ENCODE measurements around the gene TFEB. TPM values are rescaled to one million over a fixed set of nuclear protein-coding genes. Genes with fewer than 3 reads are reported as not detected.

The TFEB gene
- total RNA-seq, 1 experiment from 2014 or later: 7.3 TPM

- no peak for DNase-seq
- Histone ChIP-seq H3F3A (ENCODE audit: insufficient read depth, low read depth) (no peaks in the 10 kb centered on the region), H2AFZ (no peak overlapping the region), H3K9me3 (ENCODE audit: insufficient read depth, low read depth) (no peaks in the 10 kb centered on the region), H3K36me3 (ENCODE audit: low read depth) (no peaks in the 10 kb centered on the region), H3K79me2 (ENCODE audit: low read depth) (no peaks in the 10 kb centered on the region), H4K20me1 (ENCODE audit: insufficient read depth) (no peaks in the 10 kb centered on the region), H3K4me3 (no peak overlapping the region), H3K27ac (no peak overlapping the region), H3K27me3 (ENCODE audit: insufficient read depth, low read depth) (no peaks in the 10 kb centered on the region), H3K9me2 (ENCODE audit: insufficient read depth) (no peaks in the 10 kb centered on the region), H3K4me1 (replicated peaks; ENCODE audit: insufficient read depth) (peaks cover 12% of the 10 kb centered on the region), H3K4me2 (no peak overlapping the region)
- intact Hi-C loops (cut with micrococcal nuclease; ENCODE audit: unreplicated experiment): no loop called here
- POLR2A ChIA-PET (ENCODE audit: unreplicated experiment): no interaction called here
- no peak for TF ChIP-seq CTCF (conservative IDR thresholded peaks at IDR 0.05)
- TF ChIP-seq EZH2 (IDR thresholded peaks at IDR 0.05; ENCODE audit: low read depth): no peak
- CTCF ChIA-PET: interaction anchor here (0.6 kb wide), 1 partner anchor 290 kb away, joined by 4 read pairs; no protein-coding TSS in a partner anchor
- BruUV-seq (replicated peaks): TSS peak; percentile 12
These were observed 96.2 kb downstream of the TFEB start for GRCh38 chr6:41638935-41639808.

GRCh38 chr6:41638002-41638934, 97.1 kb downstream of the TFEB start, which contains the start of gene MDFI:
TSS of gene MDFI (plus strand) at chr6:41638468. CDS start at chr6:41638750, 282 bp downstream.
- TF ChIP-seq CTCF (conservative IDR thresholded peaks at IDR 0.05) (no peak), EZH2 (IDR thresholded peaks at IDR 0.05; ENCODE audit: low read depth) (no peak)
- no peaks in the 10 kb centered on the region for H3K9me2 ChIP-seq (ENCODE audit: insufficient read depth)
- peak within 1 kb of the TSS; percentile 47 for H3K27ac ChIP-seq
- no peaks in the 10 kb centered on the region for H3K9me3 ChIP-seq (ENCODE audit: insufficient read depth, low read depth)
- ChIA-PET CTCF (interaction anchor here (0.6 kb wide), 1 partner anchor 289 kb away, joined by 4 read pairs; no protein-coding TSS in a partner anchor), POLR2A (ENCODE audit: unreplicated experiment) (no interaction called here)
- H4K20me1 ChIP-seq (ENCODE audit: insufficient read depth): no peaks in the 10 kb centered on the region
- no peaks in the 10 kb centered on the region for H3K27me3 ChIP-seq (ENCODE audit: insufficient read depth, low read depth)
- H3K4me3 ChIP-seq: peak within 1 kb of the TSS; percentile 85
- peaks cover 12% of the 10 kb centered on the region for H3K4me1 ChIP-seq (replicated peaks; ENCODE audit: insufficient read depth)
- peak within 1 kb of the TSS; percentile 87 for H2AFZ ChIP-seq
- BruUV-seq (replicated peaks): no TSS peak
- no peak for DNase-seq
- H3K36me3 ChIP-seq (ENCODE audit: low read depth): no peaks in the 10 kb centered on the region
- intact Hi-C loops (cut with micrococcal nuclease; ENCODE audit: unreplicated experiment): no loop called here
- peak within 1 kb of the TSS; percentile 84 for H3K4me2 ChIP-seq
- H3K79me2 ChIP-seq (ENCODE audit: low read depth): no peaks in the 10 kb centered on the region
- H3F3A ChIP-seq (ENCODE audit: insufficient read depth, low read depth): no peaks in the 10 kb centered on the region
